GM12891 (cell line): ENCODE measurements around the gene CHPF2.

Experiments
- POLR2A ChIP-seq: IDR thresholded peaks from 2 replicates; pipeline ENCODE4 v1.6.1; 2011; ENCODE audit warnings: low read depth, low read length, control low read depth
- POLR2AphosphoS5 ChIP-seq: IDR thresholded peaks from 2 replicates; pipeline ENCODE4 v1.6.1; 2011; ENCODE audit warnings: low read depth, low read length, control low read depth
- SPI1 ChIP-seq: IDR thresholded peaks from 2 replicates; pipeline ENCODE4 v1.6.1; 2011; ENCODE audit warnings: low read depth, low read length, control low read depth

DNA sequence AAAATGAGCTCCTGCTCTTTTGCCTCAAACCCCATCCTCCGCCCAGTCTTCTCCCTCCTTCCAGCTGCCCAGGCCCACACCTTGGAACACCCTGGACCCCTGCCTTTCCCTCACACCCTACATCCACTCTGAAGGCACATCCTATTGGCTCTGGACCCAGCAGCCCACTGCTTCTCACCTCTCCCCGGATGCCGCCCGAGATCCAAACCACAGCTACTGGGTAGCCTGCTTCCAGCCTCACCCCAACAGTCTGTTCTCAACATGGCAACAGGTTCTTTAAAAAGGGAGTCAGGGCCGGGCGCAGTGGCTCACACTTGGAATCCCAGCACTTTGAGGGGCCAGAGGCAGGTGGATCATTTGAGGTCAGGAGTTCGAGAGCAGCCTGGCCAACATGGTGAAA is 25.7 kb downstream of the CHPF2 start:
- no peak for TF ChIP-seq POLR2A
- TF ChIP-seq POLR2AphosphoS5 = no peak
- TF ChIP-seq SPI1 = no peak
